ENCODE measurements around the gene ABHD14A.

The ABHD14A gene

DNA sequence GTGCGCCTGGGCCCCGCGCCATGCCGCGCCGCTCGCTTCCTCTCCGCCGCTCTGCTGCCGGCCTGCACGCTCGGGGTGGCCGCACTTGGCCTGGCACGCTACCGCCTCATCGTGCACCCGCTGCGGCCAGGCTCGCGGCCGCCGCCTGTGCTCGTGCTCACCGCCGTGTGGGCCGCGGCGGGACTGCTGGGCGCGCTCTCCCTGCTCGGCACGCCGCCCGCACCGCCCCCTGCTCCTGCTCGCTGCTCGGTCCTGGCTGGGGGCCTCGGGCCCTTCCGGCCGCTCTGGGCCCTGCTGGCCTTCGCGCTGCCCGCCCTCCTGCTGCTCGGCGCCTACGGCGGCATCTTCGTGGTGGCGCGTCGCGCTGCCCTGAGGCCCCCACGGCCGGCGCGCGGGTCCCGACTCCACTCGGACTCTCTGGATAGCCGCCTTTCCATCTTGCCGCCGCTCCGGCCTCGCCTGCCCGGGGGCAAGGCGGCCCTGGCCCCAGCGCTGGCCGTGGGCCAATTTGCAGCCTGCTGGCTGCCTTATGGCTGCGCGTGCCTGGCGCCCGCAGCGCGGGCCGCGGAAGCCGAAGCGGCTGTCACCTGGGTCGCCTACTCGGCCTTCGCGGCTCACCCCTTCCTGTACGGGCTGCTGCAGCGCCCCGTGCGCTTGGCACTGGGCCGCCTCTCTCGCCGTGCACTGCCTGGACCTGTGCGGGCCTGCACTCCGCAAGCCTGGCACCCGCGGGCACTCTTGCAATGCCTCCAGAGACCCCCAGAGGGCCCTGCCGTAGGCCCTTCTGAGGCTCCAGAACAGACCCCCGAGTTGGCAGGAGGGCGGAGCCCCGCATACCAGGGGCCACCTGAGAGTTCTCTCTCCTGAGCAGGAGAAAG lies 18.7 kb upstream of the ABHD14A start:
- no peak for DNase-seq (ENCODE audit: low spot score)
- no peak for FAIRE-seq

DNA sequence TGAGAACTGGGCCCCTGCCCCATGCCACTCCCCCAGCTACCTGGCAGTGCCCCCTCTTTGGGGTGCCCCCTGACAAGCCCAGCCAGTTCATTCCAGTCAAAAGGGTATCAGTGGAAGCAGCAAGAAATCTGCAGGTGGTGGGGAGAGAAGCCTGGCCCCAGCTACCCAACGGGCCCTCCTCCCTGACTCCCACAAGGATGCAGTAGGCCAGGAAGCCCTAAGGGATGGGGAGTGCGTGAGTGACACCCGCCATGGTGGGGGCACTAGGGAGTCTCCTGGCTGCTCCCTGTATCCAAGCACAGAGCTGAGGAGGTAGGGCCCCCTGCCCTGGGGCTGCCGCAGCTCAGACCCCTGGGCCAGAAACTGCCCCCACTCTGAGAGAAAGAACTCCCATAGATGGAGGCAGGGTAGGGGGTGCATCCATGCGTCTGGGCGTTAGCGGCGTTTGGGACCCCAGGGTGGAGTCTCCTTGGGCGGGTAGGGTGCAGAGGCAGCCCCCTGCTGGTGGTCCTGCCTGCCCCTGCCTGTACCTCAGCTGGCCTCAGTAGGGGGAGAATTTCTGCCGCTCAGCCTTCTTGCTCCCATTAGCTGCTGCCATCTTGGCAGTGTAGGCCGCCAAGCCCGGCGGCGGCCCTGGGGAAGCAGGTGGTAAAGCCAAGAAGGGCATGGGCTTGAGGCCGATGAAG lies 17.2 kb upstream of the ABHD14A start:
- FAIRE-seq (no peak), DNase-seq (ENCODE audit: low spot score) (no peak)

DNA sequence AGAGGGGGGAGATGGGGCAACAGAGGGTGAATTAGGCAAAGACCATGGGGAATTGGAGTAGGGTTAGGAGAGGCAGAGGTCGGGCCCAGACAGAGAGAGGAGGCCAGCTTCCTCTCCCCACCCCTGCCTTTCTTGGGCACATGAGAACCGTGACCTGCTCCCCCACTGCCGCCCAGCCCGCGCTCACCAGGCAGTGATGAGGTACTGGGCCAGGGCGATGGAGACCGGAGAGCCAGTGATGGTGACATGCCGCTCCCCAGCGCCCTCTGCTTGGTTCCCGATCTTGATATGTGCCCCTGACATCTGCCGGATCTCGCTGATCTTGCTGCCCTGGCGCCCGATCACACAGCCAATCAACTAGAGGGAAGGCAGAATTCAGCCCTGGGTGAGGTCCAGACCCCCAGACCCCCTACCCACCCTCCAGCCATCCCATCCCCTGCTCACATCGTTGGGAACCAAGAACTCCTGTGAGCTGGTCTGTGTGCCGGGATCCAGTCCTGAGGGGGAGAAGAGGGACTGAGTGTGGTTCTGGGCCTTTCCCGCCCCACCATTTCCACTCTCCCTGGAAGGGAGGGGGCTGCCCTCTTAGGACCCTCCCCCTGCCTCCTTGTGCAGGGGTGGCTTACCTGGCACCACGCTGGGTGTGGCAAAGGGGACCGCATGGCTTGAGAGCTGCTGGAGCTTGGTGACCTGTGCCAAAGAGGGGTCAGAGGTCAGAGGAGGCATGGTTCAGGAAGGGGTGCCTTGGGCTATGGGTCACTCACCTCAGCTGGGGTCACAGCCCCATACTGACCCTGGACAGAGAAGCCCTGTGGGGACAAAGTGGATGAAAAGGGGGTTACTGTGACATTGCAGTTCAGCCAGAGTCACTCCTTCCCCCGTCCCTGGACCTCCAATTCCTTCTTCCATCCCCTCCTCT lies 16.0 kb upstream of the ABHD14A start:
- FAIRE-seq = no peak
- no peak for DNase-seq (ENCODE audit: low spot score)

DNA sequence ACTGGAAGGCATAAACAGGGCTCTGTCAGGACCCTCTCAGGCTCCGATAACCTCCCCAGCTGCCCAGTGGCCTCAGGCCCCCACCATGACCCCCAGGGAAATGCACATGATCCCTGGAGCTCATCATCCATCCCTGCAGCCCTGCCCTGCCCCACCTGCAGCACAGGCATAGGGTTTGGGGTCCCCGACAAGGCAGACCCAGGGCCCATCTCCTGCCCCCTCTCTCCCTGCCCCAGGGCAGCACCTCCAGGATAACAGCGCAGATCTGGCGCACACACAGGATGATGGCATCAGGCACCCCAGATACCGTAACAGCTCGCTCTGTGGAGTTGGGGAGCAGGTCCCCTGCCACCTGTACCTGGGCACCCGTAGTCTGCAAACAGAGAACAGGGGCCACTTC lies 15.2 kb upstream of the ABHD14A start:
- no peak for DNase-seq (ENCODE audit: low spot score)
- FAIRE-seq = no peak

DNA sequence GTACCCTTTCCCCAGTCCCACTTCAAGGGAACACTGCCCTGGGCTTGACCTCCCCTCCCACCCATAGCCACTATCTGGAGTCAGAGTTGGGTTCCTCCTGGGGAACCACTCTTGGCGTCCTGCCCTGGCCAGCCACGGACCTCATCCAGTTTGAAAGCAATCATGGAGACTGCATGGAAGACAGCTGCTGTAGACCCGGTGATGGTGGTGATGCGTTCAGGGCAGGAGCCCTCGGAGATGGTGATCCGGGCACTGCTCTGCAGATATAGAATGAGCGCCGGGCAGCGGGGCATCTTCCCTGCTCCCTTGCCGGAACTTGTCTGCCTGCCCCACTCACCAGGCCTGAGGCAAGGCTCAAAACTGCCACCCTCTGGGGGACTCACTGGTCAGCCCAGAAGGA lies 14.5 kb upstream of the ABHD14A start:
- FAIRE-seq = no peak

DNA sequence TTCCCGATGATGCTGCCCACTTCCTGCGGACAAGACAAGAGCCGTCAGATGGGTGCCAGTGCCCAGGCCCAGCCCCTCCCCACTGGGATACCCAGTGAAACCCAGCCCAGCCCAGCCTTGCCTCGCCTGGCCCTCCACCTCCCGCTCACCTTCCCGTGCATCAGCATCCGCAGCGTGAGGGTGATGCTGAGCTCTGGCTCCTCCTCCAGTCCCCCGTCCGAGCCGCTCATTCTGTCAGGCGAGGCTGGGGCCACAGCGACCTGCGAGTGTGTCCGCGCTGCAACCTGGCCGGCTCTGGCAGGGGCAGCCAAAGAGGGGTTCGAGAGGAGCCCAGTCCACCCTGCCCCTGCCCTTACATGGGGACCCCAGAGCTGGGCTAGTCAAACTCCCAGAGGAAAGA lies 13.9 kb upstream of the ABHD14A start:
- FAIRE-seq (no peak), DNase-seq (ENCODE audit: low spot score) (no peak)

More for the DNA sequence above, 14.5 kb upstream of the ABHD14A start:
- DNase-seq (ENCODE audit: low spot score) = no peak

DNA sequence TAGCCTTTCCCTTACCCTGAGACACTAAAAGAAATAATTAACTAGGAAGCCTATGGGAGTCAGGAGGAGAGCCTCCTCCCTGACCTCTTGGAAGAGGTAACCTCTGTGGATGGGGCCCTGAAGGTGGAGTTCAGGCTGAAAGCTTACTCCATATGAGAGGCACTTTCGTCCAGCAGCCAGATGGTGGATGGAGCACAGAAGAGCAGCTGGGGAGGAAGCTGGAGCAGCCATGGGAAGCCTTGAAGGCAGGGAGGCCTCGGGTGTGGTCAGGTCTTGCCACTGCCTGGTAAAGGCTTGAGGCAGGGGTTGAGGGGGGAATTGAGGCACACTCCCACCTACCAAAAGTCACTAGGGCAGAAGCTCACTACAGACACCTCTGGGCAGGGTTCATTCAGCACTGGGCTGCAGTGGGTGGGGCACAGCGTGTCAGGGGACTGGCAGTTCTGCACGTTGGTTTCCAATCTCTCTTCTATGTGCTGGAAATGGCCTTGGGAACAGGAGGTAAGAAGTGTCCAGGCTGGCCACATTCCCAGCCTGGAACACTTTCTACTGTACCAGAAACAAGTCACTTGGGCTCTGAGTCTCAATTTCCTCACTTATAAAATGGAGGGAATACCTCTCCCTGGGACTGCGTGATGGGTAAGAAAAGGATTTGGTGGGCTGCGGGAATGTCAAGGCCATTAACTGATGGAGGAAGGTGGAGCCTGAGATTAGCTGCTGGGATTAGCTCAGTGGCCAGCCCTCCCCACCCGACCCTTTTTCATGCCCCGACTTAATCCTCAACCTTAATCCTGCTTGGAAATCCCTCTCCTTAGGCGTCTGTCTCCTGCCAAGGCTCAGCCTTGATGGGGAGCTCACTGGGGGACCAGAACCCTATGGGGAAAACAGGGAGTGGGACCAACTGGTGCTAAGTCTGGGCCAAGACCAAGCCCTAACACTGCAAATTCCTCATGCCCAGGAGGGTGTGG lies 13.0 kb upstream of the ABHD14A start:
- FAIRE-seq (no peak), DNase-seq (ENCODE audit: low spot score) (no peak)

DNA sequence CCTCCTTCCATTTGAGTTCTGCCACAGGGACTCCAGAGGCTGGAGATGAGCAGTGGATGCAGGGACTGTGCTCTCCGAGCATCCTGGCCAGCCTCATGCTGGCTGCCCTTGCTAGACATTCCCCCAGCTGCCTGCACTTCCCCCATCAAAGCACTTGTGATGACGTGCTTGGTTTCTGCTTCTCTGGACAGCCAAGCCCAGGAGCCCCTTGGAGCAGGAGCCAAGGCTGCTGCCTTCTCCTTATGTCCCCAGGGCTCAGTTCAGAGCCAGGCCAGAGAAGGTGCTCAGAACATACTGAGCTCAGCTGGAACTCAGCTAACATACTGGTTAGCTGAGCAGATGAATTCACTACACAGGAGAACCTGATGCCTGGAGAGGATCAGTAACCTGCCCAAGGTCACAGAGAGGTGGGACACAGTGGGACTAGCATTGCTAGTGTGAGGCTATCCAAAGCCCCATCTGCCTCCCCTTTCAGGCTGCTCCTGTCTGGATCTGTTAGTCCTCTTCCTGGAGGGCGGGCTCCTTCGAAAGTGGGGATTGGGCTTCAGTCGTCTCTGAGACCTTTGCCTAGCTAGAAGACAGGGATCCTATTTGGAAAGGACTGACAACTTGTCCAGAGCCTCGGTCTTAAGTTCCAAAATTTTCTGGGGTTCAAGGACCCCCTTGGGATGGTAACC lies 11.9 kb upstream of the ABHD14A start:
- no peak for DNase-seq (ENCODE audit: low spot score)
- FAIRE-seq = no peak

DNA sequence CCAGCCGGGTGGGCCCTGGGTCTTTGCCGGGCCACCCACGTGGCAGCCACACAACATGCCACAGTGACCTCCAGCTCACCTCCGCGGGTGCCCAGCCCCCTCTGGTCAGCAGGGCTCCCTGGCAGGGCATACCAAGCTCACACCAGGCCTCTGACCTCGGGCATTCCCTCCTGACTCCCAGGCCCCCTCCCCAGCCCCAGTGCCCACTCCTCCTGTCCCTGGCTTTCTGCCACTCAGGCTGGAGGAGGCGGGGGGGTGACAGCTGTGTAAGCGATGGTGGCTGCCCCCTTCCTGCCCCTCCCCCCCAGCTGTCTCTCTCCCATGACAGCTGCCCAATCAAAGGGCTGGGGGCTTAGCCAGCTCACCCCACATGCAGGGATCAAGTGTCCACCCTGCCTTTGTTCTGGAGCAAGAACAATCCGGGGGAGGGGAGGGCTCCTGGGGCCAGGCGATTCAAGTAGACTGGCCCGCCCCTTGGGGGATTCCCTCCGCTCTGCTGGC lies 10.9 kb upstream of the ABHD14A start:
- no peak for FAIRE-seq

DNA sequence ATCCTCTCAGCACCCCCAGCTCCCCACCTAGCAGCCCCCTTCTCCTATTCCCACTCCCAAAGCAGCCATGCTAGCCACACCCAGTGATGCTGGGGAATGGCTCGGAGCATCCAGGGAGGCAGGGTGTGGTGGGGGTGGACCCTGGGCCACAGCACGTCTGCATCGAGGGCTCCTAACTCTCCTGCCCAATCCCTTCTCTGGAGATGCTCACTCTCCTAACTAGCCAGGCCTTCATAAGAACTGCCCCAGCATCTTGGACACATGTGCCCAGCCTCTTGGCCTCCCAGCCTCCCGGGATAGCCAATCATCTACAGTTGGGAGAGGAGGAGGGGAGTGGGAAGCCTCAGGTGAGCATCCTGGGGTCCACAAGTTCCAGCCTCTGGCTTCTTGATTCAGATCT lies 10.3 kb upstream of the ABHD14A start:
- FAIRE-seq (no peak), DNase-seq (ENCODE audit: low spot score) (no peak)

More for the DNA sequence above, 10.9 kb upstream of the ABHD14A start:
- no peak for DNase-seq (ENCODE audit: low spot score)

DNA sequence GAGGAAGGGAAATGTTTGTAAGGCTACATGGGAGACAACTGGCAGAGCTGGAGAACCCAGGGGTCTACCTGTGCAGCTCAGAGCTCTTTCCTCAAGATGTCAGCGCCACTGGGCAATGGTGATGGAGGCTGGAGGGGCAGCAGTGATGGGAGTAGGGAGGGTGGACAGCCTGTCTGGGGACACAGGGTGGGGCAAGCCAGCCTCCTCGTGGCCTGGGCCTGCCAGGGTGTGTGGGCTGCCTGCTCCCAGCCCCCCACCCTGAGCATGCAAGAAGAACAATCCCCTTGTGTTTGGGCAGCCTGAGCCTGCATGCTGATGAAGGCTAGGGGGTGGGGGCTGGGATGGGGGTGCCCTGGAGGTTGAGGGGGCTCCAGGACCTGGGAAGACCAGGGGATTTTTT lies 8.8 kb upstream of the ABHD14A start:
- no peak for FAIRE-seq
- DNase-seq (ENCODE audit: low spot score) = no peak

DNA sequence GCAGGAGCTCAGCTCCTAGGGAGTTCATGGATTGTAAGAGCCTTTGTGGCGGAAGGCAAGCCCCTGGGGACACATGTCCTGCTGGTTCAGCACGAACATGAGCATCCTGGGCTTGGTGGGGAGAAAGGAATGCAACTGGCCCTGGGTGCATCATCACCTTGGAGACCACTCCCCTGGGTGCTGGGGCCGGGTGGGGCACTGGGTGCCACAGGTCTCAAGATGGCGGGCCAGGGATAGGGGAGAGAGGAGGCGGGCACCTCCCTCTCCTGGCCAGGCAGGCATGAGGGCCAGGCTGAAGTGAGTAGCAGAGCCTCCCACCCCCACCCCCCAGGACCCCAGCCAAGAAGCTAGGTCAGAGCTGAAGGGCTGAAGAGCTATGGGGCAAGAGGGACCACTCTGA lies 8.4 kb upstream of the ABHD14A start:
- FAIRE-seq = peak; percentile 37

DNA sequence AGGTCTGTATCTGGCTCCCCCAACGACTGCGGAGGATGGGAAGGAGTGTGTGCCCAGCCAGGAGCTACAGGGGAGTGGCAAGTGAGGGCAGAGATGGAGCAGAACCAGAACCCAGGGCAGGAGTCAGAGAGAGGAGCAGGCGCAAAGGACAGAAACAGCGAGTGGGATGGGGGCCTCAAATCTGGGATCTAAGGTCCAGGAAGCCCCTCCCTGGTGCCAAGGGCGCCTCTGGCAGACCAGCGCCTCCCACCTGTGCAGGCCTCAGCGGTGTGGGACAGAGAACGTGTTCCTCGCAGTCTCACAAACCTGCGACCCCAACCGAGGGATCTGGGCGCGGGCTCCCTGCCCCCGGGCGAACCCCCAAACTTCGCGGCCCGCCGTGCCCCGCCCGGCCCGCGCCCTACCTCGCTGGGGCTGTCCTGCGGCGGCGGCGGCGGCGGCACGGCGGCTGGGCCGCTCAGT lies 7.9 kb upstream of the ABHD14A start:
- DNase-seq (ENCODE audit: low spot score) (no peak), FAIRE-seq (peak; percentile 66)

More for the DNA sequence above, 8.4 kb upstream of the ABHD14A start:
- DNase-seq (ENCODE audit: low spot score) = no peak

DNA sequence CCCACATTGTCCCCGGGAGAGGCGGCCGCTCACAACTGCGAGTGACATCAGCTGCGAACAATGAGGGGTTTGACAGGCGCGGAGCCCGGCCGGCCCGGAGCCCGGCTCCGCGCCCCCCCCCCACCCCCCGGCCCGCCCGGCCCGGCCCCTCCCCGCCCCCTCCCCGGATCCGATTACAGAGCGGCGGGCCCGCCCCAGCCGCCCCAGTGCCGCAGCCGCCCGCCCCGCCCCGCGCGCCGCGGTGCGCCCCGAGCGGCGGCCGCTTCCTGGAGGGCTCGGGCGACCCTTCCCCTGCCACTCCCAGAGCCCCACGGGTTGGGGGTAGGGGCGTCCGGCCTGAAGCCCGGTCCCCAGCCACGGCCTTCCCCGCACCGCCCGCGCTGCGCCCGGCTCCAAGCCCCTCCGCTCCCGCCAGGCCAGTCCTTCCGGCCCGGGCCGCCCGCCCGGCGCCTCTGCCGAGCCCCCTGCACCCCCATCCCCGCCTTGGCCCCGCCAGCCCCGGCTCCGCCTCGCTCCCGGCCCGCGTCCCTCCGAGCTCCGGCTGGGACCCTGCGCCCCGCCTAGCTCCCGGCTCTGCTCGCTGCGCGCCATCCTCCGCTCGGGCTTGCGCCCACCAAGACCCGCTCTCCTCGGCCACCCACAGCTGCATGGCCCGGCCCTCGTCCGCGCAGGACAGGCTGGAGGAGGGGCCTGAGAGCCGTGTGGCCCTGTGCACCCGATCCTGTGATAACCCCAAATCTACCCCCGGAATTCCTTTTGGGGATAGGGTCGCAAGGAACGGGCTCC lies 7.3 kb upstream of the ABHD14A start, which contains the start of gene PCBP4:
Gene PCBP4 (minus strand): TSS at position 71 of the 786 bp plus-strand sequence. CDS start 6,214 bp downstream, outside the sequence.
- peak; percentile 83 for DNase-seq (ENCODE audit: low spot score)
- FAIRE-seq = no peak

DNA sequence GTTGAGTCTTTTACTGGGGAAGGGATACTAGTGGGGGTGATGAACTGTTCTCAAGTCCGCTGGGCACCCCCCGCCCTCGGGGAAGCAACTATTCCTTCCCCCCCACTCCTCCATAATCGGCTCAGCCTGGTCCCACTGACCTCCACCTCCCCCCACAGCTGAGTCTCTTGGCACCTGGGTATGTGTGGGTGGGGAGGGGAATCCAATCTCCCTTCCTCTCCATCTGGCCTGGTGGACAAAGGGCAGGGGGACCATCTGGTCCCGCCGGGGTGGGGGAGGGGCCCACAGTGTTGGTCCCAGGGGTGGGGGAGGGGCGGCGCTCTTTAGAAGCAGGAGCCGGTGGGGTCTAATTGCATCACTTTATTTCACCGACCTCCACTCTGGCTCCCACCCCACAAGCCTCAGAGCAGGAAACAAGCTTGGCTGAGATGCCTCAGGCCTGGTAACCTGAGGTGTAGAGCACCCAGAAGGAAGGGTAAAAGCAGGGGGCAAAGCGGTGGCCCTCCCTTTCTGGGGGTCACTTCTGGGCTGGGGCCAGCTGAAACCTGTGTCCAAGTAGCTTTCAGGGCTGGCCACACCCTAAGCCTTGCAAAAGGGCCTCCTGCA lies 6.6 kb upstream of the ABHD14A start:
- DNase-seq (ENCODE audit: low spot score) (no peak), FAIRE-seq (no peak)

DNA sequence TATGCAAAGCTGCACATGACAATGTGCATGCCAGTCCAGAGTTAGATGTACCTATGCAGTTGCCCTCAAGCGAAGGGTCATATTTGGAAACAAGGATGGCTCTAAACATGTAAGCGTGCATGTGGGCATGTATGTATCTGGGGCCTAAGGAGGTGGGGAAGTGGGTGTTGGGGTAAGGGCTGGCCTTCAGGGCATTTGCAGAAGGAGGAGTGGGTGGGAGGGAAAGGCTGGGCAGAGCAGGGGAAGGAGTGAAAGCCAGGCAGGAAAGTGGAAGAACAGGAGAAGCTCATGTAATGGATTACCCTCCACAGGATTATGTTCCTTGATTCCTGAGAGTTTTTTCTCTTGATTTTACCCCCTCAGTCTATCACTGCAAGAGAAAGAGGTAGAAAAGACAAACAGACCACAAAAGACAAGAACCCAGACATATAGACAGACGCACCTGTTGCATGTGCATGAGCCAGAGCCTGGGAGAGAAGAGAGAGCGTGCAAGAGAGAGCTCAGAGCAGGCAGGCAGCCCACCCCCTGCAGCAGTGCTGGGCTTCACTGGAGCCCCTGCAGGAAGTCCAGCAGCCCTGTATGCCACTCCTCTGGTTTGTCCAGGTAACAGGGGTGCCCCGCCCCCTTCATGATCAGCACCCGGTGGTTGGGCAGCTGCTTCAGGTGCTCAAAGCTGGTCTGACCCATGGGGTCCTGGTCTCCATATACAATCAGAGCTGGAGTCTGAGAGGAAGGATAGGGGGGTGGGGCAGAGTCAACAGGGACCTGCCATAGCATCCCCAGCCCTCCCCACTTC lies 5.8 kb upstream of the ABHD14A start:
- FAIRE-seq = peak; percentile 42
- DNase-seq (ENCODE audit: low spot score) = no peak

DNA sequence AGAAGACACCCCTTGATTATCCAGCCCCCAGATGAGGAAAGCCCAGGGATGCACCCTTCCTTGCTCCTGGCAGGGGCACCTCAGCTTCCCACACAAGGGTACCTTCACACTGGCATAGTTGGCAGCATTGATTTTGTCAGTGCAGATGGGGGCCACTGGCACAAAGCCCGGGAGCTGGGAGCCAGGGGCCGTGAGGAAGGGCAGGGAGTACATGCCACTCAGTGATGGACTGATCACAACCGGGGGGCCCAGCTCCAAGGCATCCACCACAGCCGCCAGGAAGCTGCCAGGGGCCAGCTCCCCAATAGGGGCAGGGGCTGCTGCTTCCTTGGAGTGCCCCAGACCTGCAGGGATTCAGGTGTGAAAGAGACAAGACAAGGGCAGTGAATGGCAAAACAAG lies 5.0 kb upstream of the ABHD14A start:
- no peak for FAIRE-seq

More for the DNA sequence above, 5.0 kb upstream of the ABHD14A start:
- DNase-seq (ENCODE audit: low spot score) = no peak

Measured in urothelium cell line (cell line).